ENCODE data around the gene RPS19.
A peak's percentile ranks its signal among the peaks of the same experiment; 100 is the strongest.
"Not testable (repeated sequence)": the region's sequence is repeated elsewhere in the genome, so short reads cannot be mapped to it uniquely, and the experiment has no call there.

RPS19 gene

GRCh38 chr19:41871573-41872383 lies 11.7 kb downstream of the RPS19 start:
- Histone ChIP-seq H3K4me3 (ENCODE audit: low read depth, low read length) (no peak overlapping the region), H3K4me1 (no peaks in the 10 kb centered on the region), H3K36me3 (peaks cover 56% of the 10 kb centered on the region), H3K27me3 (0 out of 2 replicates have a peak, but pooled peaks cover 2% of the 10 kb centered on the region), H3K9me3 (no peaks in the 10 kb centered on the region)
- TF ChIP-seq CTCF (IDR thresholded peaks at IDR 0.05; ENCODE audit: low read depth, low read length), result no peak
- no peak for DNase-seq

- H3K36me3 ChIP-seq, result peaks cover 50% of the 10 kb centered on the region
Measured at GRCh38 chr19:41872384-41872774, 12.3 kb downstream of the RPS19 start.

GRCh38 chr19:41872775-41873647 lies 13.0 kb downstream of the RPS19 start:
- Histone ChIP-seq H3K4me1 (no peaks in the 10 kb centered on the region), H3K4me3 (ENCODE audit: low read depth, low read length) (no peak overlapping the region), H3K9me3 (no peaks in the 10 kb centered on the region), H3K27me3 (0 out of 2 replicates have a peak, but pooled peaks cover 4% of the 10 kb centered on the region), H3K36me3 (peaks cover 43% of the 10 kb centered on the region)
- TF ChIP-seq CTCF (IDR thresholded peaks at IDR 0.05; ENCODE audit: low read depth, low read length), result peak; percentile 86
- DNase-seq, result peak; percentile 81

More at GRCh38 chr19:41872384-41872774, 12.3 kb downstream of the RPS19 start:
- Histone ChIP-seq H3K4me3 (ENCODE audit: low read depth, low read length) (no peak overlapping the region), H3K4me1 (no peaks in the 10 kb centered on the region), H3K9me3 (no peaks in the 10 kb centered on the region), H3K27me3 (0 out of 2 replicates have a peak, but pooled peaks cover 4% of the 10 kb centered on the region)
- no peak for DNase-seq
- TF ChIP-seq CTCF (IDR thresholded peaks at IDR 0.05; ENCODE audit: low read depth, low read length), result no peak

- not testable (repeated sequence) for DNase-seq; H3K4me1 ChIP-seq; H3K4me3 ChIP-seq (ENCODE audit: low read depth, low read length); H3K27me3 ChIP-seq; H3K9me3 ChIP-seq
- H3K36me3 ChIP-seq, result peaks cover 15% of the 10 kb centered on the region
Measured at GRCh38 chr19:41875973-41876372, 15.9 kb downstream of the RPS19 start.

- DNase-seq, result no peak
- Histone ChIP-seq H3K4me3 (ENCODE audit: low read depth, low read length) (no peak within 1 kb of the TSS), H3K36me3 (peaks cover 4% of the 10 kb centered on the region), H3K9me3 (no peaks in the 10 kb centered on the region), H3K27me3 (peaks cover 6% of the 10 kb centered on the region; the same call in 1 of the 2 replicates), H3K4me1 (no peaks in the 10 kb centered on the region)
- TF ChIP-seq CTCF (IDR thresholded peaks at IDR 0.05; ENCODE audit: low read depth, low read length), result no peak
Measured at GRCh38 chr19:41876847-41877832, 17.1 kb downstream of the RPS19 start, which contains the start of gene CD79A. Gene CD79A (plus strand): TSS chr19:41877279. CDS start chr19:41877305, 26 bp downstream.

Data from BE2C (cell line).